Vagina (tissue), 2 donors: ENCODE measurements around the gene TCF4.

Experiments
- POLR2AphosphoS5 ChIP-seq, 2 donors: sonication (generic); formaldehyde crosslinking; IDR thresholded peaks; one replicate each; pipeline ENCODE4 v1.9.0; 2017; ENCODE audit warnings: antibody characterized with exemption in 2 of 2, mild to moderate bottlenecking in 2 of 2, low read depth in 1 of 2; ENCODE audit not compliant: insufficient read depth in 1 of 2
- TF ChIP-seq, protein P1 (sequence below), 3 experiments: fragments of 450-650 bp in 2 of 3; fragments of 200-600 bp in 1 of 3; sonication (generic) in 1 of 3; IDR thresholded peaks; one replicate each; pipeline ENCODE4 v1.5.1; 2017 to 2019; ENCODE audit warnings: antibody characterized with exemption in 3 of 3, mild to moderate bottlenecking in 2 of 3, moderate library complexity in 2 of 3

DNA sequence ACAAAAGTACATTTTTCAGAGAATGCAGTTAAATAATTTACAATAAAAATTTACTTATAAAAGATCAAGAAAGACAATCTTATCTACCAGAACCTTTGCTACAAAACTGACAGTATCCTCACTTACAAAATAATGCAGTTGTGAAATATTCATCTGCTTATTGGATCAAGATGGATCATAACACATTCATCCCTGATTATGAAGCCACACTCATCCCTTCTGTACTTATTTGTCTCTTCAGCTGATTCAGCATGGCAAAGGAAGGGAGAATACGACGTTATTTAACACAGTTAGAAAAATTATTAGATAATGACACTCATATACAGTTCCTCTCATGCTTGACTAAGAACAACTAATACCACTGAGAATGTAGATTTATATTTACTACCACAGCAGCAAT lies 46.4 kb downstream of the TCF4 start:
- TF ChIP-seq, protein P1, sequence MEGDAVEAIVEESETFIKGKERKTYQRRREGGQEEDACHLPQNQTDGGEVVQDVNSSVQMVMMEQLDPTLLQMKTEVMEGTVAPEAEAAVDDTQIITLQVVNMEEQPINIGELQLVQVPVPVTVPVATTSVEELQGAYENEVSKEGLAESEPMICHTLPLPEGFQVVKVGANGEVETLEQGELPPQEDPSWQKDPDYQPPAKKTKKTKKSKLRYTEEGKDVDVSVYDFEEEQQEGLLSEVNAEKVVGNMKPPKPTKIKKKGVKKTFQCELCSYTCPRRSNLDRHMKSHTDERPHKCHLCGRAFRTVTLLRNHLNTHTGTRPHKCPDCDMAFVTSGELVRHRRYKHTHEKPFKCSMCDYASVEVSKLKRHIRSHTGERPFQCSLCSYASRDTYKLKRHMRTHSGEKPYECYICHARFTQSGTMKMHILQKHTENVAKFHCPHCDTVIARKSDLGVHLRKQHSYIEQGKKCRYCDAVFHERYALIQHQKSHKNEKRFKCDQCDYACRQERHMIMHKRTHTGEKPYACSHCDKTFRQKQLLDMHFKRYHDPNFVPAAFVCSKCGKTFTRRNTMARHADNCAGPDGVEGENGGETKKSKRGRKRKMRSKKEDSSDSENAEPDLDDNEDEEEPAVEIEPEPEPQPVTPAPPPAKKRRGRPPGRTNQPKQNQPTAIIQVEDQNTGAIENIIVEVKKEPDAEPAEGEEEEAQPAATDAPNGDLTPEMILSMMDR (IDR thresholded peaks at IDR 0.05), result no peak
- TF ChIP-seq POLR2AphosphoS5 (IDR thresholded peaks at IDR 0.05; ENCODE audit: insufficient read depth in 1 of 2, low read depth in 1 of 2), result no peak
